NCI-H1417 (cell line): ENCODE results near the gene NEDD4L.
"Not testable (repeated sequence)": the region's sequence is repeated elsewhere in the genome, so short reads cannot be mapped to it uniquely, and the experiment has no call there.

Experiments used
- DNase-seq, 3 experiments: peaks; one replicate each; lab custom pipeline; 2025; lab: John Stamatoyannopoulos, UW

Gene NEDD4L

GRCh38 chr18:58416704-58417683 lies 373.0 kb downstream of the NEDD4L start:
- DNase-seq = no peak

- no peak for DNase-seq
Observed at GRCh38 chr18:58417752-58418151, 373.7 kb downstream of the NEDD4L start.

GRCh38 chr18:58418361-58418760 lies 374.3 kb downstream of the NEDD4L start:
- DNase-seq = no peak

DNA sequence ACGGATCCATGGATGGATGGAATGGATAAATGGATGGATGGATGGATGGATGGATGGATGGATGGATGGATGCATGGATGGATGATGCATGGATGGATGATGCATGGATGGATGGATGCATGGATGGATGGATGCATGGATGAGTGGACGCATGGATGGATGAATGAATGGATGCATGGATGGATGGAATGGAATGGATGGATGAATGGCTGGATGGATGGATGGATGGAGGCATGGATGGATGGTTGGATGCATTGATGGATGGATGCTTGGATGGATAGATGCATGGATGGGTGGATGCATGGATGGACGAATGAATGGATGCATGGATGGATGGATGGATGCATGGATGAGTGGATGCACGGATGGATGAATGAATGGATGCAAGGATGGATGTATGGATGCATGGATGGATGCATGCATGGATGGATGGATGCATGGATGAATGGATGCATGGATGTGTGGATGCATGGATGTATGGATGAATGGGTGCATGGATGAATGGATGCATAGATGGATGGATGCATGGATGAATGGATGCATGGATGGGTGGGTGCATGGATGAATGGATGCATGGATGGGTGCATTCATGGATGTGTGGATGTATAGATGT lies 375.7 kb downstream of the NEDD4L start:
- no peak for DNase-seq

- no peak for DNase-seq
Observed at GRCh38 chr18:58426611-58427010, 382.6 kb downstream of the NEDD4L start.

GRCh38 chr18:58427321-58427720 lies 383.3 kb downstream of the NEDD4L start:
- no peak for DNase-seq

DNA sequence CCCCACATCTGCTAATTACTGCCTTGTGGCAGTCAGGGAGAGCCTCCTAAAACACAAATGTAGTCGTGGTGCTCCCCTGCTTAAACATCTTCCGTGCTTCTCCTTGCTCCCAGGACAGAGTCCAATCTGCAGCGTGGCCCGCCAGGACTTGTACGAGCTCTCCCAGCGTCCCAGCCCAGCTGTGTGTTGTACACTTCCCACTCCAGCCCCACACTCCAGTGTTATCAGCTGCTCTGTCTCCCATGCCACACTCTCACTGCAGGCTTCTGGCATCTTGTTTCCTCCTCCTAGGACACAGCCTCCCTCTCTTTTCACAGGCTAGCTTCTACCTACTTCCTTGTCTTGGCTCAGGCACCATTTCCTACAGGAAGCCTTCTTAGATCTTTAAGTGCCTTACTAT lies 385.4 kb downstream of the NEDD4L start:
- DNase-seq = peak in 1 of 3 experiments; percentile 56

DNA sequence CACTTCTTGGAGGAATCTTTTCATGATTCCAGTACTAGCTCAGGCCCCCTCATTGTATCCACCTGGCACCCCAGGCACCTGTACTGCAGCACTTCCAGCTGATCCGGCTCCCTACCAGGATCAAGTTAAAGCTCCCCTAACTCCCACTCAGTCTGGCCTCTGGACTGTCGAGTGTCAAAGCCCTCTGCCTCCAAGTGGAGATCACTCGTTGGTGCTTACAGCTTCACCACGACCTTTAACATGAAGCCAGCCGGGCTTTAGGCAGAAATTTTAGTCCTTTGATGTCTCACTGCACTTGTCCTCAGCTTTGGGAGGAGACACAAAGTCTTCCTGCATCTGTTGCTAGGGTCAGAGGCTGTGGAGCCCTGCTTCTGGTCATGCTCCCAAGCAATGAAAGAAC lies 387.2 kb downstream of the NEDD4L start:
- no peak for DNase-seq

DNA sequence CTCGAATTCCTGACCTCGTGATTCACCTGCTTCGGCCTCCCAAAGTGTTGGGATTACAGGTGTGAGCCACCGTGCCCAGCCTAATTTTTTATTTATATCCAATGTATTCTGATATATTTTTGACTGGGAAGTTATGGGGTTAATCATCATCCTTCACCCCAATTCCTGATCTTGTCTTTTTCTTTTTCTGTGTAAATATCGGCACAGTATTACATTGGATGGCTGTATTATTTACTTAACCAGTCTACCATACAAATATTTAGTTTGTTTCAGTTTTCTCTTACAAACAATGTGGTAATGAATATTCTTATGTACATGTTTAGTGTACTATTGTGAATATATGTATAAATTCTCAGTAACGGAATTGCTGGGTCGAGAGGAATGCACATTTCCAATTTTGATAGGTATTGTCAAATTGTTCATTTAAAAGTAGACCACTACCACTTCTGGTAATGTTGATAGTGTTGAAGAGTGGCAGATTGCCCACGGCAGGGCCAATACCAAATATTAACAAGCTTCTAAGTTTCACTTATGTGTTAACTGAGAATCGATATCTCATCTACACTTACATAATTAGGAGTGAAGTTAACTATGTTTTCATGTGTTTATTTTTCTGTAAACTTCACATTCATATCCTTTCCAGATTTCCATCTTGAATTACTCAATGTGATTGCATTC lies 388.2 kb downstream of the NEDD4L start:
- no peak for DNase-seq

GRCh38 chr18:58435221-58436005 lies 391.4 kb downstream of the NEDD4L start:
- DNase-seq = not testable (repeated sequence)

- no peak for DNase-seq
Observed at GRCh38 chr18:58438161-58438957, 394.3 kb downstream of the NEDD4L start.

DNA sequence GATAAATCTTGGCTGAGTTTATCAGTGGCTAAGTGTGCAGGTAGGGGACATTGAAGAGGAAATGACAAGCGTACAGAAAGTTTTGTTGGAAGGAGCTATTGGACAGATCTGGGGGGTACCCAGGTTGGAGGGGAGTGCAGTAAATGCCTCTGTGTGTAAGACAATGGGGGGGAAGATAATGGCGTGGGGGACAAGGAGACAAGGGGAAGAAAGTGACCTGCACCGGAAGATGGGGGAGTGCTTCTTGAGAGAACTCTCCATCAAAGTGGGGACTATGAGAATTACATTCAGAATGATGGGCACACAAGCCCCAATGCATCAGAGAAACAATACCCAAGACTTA lies 394.9 kb downstream of the NEDD4L start:
- DNase-seq = no peak

- no peak for DNase-seq
Observed at GRCh38 chr18:58443671-58444070, 399.6 kb downstream of the NEDD4L start.

DNA sequence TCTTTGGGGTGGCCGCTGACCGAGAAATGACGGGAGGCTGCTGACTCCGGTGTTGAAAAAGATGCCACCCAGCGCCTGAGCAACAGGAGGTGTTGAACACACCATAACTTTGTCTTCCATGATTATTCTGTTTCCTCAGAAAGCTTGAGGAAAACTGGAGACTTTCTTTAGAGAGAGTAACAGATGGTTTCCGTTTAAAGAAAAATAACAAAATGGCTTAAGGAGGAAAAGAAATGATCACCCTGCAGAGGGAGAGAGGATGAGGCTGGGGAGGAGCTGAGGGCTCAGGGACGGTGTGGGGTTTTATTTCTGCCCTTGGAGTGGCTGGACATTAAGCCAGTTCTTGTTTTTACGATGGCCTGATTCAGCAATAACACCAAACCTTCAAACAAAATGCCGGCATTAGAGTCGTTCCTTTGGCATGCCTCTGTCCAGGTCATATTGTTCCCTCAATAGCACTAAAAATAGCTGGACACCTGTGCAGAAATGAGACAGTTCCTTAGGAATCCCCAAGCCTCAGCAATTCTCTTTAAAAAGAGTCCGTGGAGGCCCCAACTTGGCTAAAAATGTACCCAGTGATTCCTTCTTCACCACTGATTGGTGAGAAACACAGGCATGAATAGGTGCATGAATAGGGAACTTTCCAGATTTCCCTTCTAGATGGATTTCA lies 402.5 kb downstream of the NEDD4L start:
- no peak for DNase-seq

DNA sequence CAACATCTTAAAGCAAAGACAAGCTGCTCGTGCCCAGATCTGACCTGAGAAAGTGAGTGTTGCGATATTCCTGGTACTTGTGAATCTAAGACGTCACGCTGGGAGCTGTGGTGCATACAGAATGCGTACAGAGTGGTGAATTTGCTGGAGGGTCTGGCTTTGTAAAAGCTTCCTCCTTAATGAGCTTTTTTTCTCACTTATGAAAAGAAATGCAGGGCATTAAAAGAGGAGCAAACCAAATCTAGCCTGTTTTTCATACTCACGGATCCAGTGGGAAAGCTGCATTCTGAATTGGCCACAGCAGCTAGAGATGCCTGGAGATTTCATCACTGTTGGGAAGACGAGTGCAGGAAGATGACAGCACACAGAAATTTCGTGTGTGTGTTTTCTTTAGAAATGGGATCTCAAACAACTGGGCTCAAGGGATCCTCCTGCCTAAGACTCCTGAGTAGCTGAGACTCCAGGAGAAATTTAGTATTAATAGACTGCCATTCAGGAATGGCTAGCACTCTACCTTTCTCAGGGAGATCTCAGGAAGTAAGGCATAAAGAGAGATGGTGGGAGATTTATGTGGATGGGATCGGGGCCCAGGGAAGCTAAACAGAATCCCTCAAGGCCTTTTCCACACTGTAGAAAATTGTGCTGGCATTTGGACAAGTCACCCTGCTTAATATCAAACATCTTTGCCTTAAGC lies 403.5 kb downstream of the NEDD4L start:
- DNase-seq = no peak

GRCh38 chr18:58449464-58449863 lies 405.4 kb downstream of the NEDD4L start:
- DNase-seq = no peak
